HEK293 (cell line): ENCODE data around the gene ZP3.

Experiments
- CTCF ChIA-PET: fragments of 350-600 bp; formaldehyde crosslinking; extraction: SDS; loops from one replicate; lab custom pipeline; 2021; ENCODE audit warnings: antibody characterized with exemption; lab: Yijun Ruan, JAX
- POLR2A ChIA-PET: fragments of 300-600 bp; formaldehyde crosslinking; extraction: SDS; loops from one replicate; lab custom pipeline; 2020; ENCODE audit warnings: antibody characterized with exemption, inconsistent platforms; lab: Yijun Ruan, JAX
- H3K27ac ChIP-seq: fragments of 200-500 bp; sonication (Bioruptor generic); 2 replicates; pipeline ENCODE4 v1.5.1; 2014; ENCODE audit warnings: low read depth, low read length, control low read depth, inconsistent platforms; ENCODE audit errors: extremely low read depth
- H3K36me3 ChIP-seq, 2 experiments: fragments of 200-500 bp in 1 of 2; sonication (Bioruptor generic) in 1 of 2; 1 replicate in 1 of 2; 2 replicates in 1 of 2; pipeline ENCODE4 v1.5.1; 2014 to 2017; ENCODE audit warnings: inconsistent platforms in 2 of 2, low read length in 2 of 2; ENCODE audit not compliant: control insufficient read depth in 2 of 2, insufficient read depth in 1 of 2
- H3K4me1 ChIP-seq: fragments of 200-500 bp; sonication (Bioruptor generic); 2 replicates; pipeline ENCODE4 v1.5.1; 2014; ENCODE audit warnings: mild to moderate bottlenecking, low read length, inconsistent platforms; ENCODE audit not compliant: control insufficient read depth, insufficient read depth
- H3K4me3 ChIP-seq: 2 replicates; pipeline ENCODE4 v1.5.1; 2011; ENCODE audit warnings: low read depth, mild to moderate bottlenecking, control low read depth, low read length, moderate library complexity
- H3K9me3 ChIP-seq: fragments of 200-500 bp; sonication (Bioruptor generic); 2 replicates; pipeline ENCODE4 v1.5.1; 2014; ENCODE audit warnings: low read depth, low read length, inconsistent platforms; ENCODE audit not compliant: control insufficient read depth, insufficient read depth
- GLIS1 ChIP-seq: fragments of 450-650 bp; formaldehyde crosslinking; IDR thresholded peaks from 2 replicates; pipeline ENCODE4 v1.5.1; 2016; ENCODE audit warnings: missing biosample characterization, missing genetic modification characterization
- KLF1 ChIP-seq: fragments of 450-650 bp; formaldehyde crosslinking; IDR thresholded peaks from 2 replicates; pipeline ENCODE4 v1.5.1; 2016; ENCODE audit warnings: missing biosample characterization, missing genetic modification characterization
- KLF16 ChIP-seq: fragments of 450-650 bp; formaldehyde crosslinking; IDR thresholded peaks from 2 replicates; pipeline ENCODE4 v1.5.1; 2017; ENCODE audit warnings: missing biosample characterization, missing genetic modification characterization
- OVOL3 ChIP-seq: fragments of 450-650 bp; formaldehyde crosslinking; IDR thresholded peaks from 2 replicates; pipeline ENCODE4 v1.5.1; 2016; ENCODE audit warnings: missing biosample characterization, missing genetic modification characterization
- PRDM10 ChIP-seq: fragments of 450-650 bp; formaldehyde crosslinking; IDR thresholded peaks from 2 replicates; pipeline ENCODE4 v1.5.1; 2016; ENCODE audit warnings: missing biosample characterization, missing genetic modification characterization
- REPIN1 ChIP-seq: fragments of 450-650 bp; formaldehyde crosslinking; IDR thresholded peaks from 2 replicates; pipeline ENCODE4 v1.5.1; 2017; ENCODE audit warnings: missing biosample characterization, missing genetic modification characterization, low read depth
- SP7 ChIP-seq: fragments of 450-650 bp; formaldehyde crosslinking; IDR thresholded peaks from 2 replicates; pipeline ENCODE4 v1.5.1; 2016; ENCODE audit warnings: missing biosample characterization, missing genetic modification characterization
- ZBTB7A ChIP-seq: fragments of 450-650 bp; formaldehyde crosslinking; IDR thresholded peaks from 2 replicates; pipeline ENCODE4 v1.5.1; 2016; ENCODE audit warnings: low read depth, missing biosample characterization, missing genetic modification characterization
- ZNF132 ChIP-seq: fragments of 450-650 bp; formaldehyde crosslinking; IDR thresholded peaks from 2 replicates; pipeline ENCODE4 v1.5.1; 2017; ENCODE audit warnings: missing biosample characterization, missing genetic modification characterization, borderline replicate concordance
- ZNF140 ChIP-seq: fragments of 450-650 bp; formaldehyde crosslinking; IDR thresholded peaks from 2 replicates; pipeline ENCODE4 v1.5.1; 2016; ENCODE audit warnings: missing biosample characterization, missing genetic modification characterization
- ZNF19 ChIP-seq: fragments of 450-650 bp; formaldehyde crosslinking; IDR thresholded peaks from 2 replicates; pipeline ENCODE4; 2016; ENCODE audit warnings: missing biosample characterization, missing genetic modification characterization, low read depth
- ZNF449 ChIP-seq: fragments of 450-650 bp; formaldehyde crosslinking; IDR thresholded peaks from 2 replicates; pipeline ENCODE4 v1.5.1; 2017; ENCODE audit warnings: missing biosample characterization, mild to moderate bottlenecking, missing genetic modification characterization, moderate library complexity
- ZNF544 ChIP-seq: fragments of 450-650 bp; formaldehyde crosslinking; IDR thresholded peaks from 2 replicates; pipeline ENCODE4 v1.5.0; 2017; ENCODE audit warnings: missing biosample characterization, missing genetic modification characterization
- ZNF704 ChIP-seq: fragments of 450-650 bp; formaldehyde crosslinking; IDR thresholded peaks from 2 replicates; pipeline ENCODE4 v1.5.1; 2016; ENCODE audit warnings: missing biosample characterization, missing genetic modification characterization
- ZSCAN18 ChIP-seq: fragments of 450-650 bp; formaldehyde crosslinking; IDR thresholded peaks from 2 replicates; pipeline ENCODE4 v1.5.1; 2016; ENCODE audit warnings: missing biosample characterization, missing genetic modification characterization
- ZSCAN23 ChIP-seq: fragments of 450-650 bp; formaldehyde crosslinking; IDR thresholded peaks from 2 replicates; pipeline ENCODE4 v1.5.1; 2016; ENCODE audit warnings: missing biosample characterization, missing genetic modification characterization

ZP3 gene

GRCh38 chr7:76428868-76429805 lies 4.4 kb downstream of the ZP3 start (continued):
- TF ChIP-seq ZNF449 (tag by site-specific recombination) (peak; percentile 54; the same call in 1 of the 2 replicates), ZNF704 (no peak)

- POLR2A ChIA-PET, result no interaction called here
- TF ChIP-seq ZNF19 (tag by site-specific recombination) (no peak), GLIS1 (tag by site-specific recombination) (no peak), ZNF544 (tag by site-specific recombination) (no peak), PRDM10 (tag by site-specific recombination) (no peak), OVOL3 (tag by site-specific recombination) (no peak), SP7 (tag by site-specific recombination) (no peak), ZSCAN18 (no peak), KLF16 (tag by site-specific recombination) (no peak), ZBTB7A (tag by site-specific recombination) (no peak), KLF1 (no peak), ZNF140 (tag by site-specific recombination) (no peak), ZSCAN23 (tag by site-specific recombination) (no peak), REPIN1 (tag by site-specific recombination) (no peak), ZNF132 (no peak)
- no peaks in the 10 kb centered on the region for H3K36me3 ChIP-seq
- no peak overlapping the region for H3K27ac ChIP-seq
- CTCF ChIA-PET, result interaction anchor here (0.7 kb wide), 1 partner anchor 244 kb away, joined by 3 read pairs; no protein-coding TSS in a partner anchor
- H3K4me1 ChIP-seq, result no peaks in the 10 kb centered on the region
- no peaks in the 10 kb centered on the region for H3K9me3 ChIP-seq
- no peak overlapping the region for H3K4me3 ChIP-seq
Measured at GRCh38 chr7:76430211-76430610, 5.5 kb downstream of the ZP3 start.
